Mesothelial cell of epicardium (in vitro differentiated cells): ENCODE measurements around the gene BBS4. TPM values are rescaled to one million over a fixed set of nuclear protein-coding genes. Genes with fewer than 3 reads are reported as not detected.
"Not testable (repeated sequence)": the region's sequence is repeated elsewhere in the genome, so short reads cannot be mapped to it uniquely, and the experiment has no call there.

Experiments
- DNase-seq, 2 experiments: peaks; one replicate each; pipeline ENCODE4 v3.0.0; 2021; ENCODE audit warnings: low spot score in 2 of 2; ENCODE audit not compliant: unreplicated experiment in 2 of 2
- H3K27ac Mint-ChIP-seq: 2 replicates; pipeline ENCODE4 v1.8.0; 2021; ENCODE audit warnings: mixed read lengths
- H3K27me3 Mint-ChIP-seq: 2 replicates; pipeline ENCODE4 v1.8.0; 2021; ENCODE audit warnings: low read depth, mixed read lengths
- H3K36me3 Mint-ChIP-seq: 2 replicates; pipeline ENCODE4 v1.8.0; 2021; ENCODE audit warnings: mixed read lengths
- H3K4me1 Mint-ChIP-seq: 2 replicates; pipeline ENCODE4 v1.8.0; 2021; ENCODE audit warnings: mixed read lengths
- H3K4me3 Mint-ChIP-seq: 2 replicates; pipeline ENCODE4 v1.8.0; 2021; ENCODE audit warnings: mild to moderate bottlenecking, moderate library complexity, mixed read lengths
- H3K9me3 Mint-ChIP-seq: 2 replicates; pipeline ENCODE4 v1.8.0; 2021; ENCODE audit warnings: mixed read lengths
- total RNA-seq: library from RNA; stranded (reverse); gene quantifications from 3 replicates; pipeline ENCODE4 v1.2.1, GENCODE V29; 2021
- TF ChIP-seq, protein P1 (sequence below): fragments of 200-600 bp; sonication (generic); IDR thresholded peaks from one replicate; pipeline ENCODE4 v1.5.0; 2021; ENCODE audit warnings: antibody characterized with exemption; ENCODE audit not compliant: unreplicated experiment

The BBS4 gene
- total RNA-seq, 1 donor from 2014 or later: 33.5 TPM

- not testable (repeated sequence) for H3K9me3 Mint-ChIP-seq, H3K36me3 Mint-ChIP-seq, H3K4me1 Mint-ChIP-seq
- peak; percentile 36 to 76 for DNase-seq
- peak overlapping the region; percentile 78 for H3K4me3 Mint-ChIP-seq
- peak overlapping the region; percentile 72 for H3K27ac Mint-ChIP-seq
- H3K27me3 Mint-ChIP-seq: peaks cover 14% of the 10 kb centered on the region
- TF ChIP-seq, protein P1, sequence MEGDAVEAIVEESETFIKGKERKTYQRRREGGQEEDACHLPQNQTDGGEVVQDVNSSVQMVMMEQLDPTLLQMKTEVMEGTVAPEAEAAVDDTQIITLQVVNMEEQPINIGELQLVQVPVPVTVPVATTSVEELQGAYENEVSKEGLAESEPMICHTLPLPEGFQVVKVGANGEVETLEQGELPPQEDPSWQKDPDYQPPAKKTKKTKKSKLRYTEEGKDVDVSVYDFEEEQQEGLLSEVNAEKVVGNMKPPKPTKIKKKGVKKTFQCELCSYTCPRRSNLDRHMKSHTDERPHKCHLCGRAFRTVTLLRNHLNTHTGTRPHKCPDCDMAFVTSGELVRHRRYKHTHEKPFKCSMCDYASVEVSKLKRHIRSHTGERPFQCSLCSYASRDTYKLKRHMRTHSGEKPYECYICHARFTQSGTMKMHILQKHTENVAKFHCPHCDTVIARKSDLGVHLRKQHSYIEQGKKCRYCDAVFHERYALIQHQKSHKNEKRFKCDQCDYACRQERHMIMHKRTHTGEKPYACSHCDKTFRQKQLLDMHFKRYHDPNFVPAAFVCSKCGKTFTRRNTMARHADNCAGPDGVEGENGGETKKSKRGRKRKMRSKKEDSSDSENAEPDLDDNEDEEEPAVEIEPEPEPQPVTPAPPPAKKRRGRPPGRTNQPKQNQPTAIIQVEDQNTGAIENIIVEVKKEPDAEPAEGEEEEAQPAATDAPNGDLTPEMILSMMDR: peak; percentile 84
These were observed 15.2 kb upstream of the BBS4 start for GRCh38 chr15:72670656-72671352.

GRCh38 chr15:72671525-72671924, 14.5 kb upstream of the BBS4 start:
- H3K36me3 Mint-ChIP-seq: no peaks in the 10 kb centered on the region
- TF ChIP-seq, protein P1: no peak
- H3K9me3 Mint-ChIP-seq: no peaks in the 10 kb centered on the region
- H3K4me3 Mint-ChIP-seq: no peak overlapping the region
- DNase-seq: no peak
- H3K4me1 Mint-ChIP-seq: peaks cover 3% of the 10 kb centered on the region
- H3K27ac Mint-ChIP-seq: no peak overlapping the region
- peaks cover 18% of the 10 kb centered on the region for H3K27me3 Mint-ChIP-seq

- no peak overlapping the region for H3K27ac Mint-ChIP-seq
- no peak overlapping the region for H3K4me3 Mint-ChIP-seq
- H3K4me1 Mint-ChIP-seq: no peaks in the 10 kb centered on the region
- H3K36me3 Mint-ChIP-seq: no peaks in the 10 kb centered on the region
- TF ChIP-seq, protein P1: no peak
- peaks cover 56% of the 10 kb centered on the region for H3K27me3 Mint-ChIP-seq
- no peak for DNase-seq
- H3K9me3 Mint-ChIP-seq: no peaks in the 10 kb centered on the region
These were observed 9.2 kb upstream of the BBS4 start for GRCh38 chr15:72676838-72677237.

- TF ChIP-seq, protein P1: no peak
- H3K9me3 Mint-ChIP-seq: no peaks in the 10 kb centered on the region
- no peak for DNase-seq
- H3K36me3 Mint-ChIP-seq: no peaks in the 10 kb centered on the region
- peaks cover 48% of the 10 kb centered on the region for H3K27me3 Mint-ChIP-seq
- peaks cover 8% of the 10 kb centered on the region for H3K4me1 Mint-ChIP-seq
- no peak overlapping the region for H3K27ac Mint-ChIP-seq
- H3K4me3 Mint-ChIP-seq: no peak overlapping the region
These were observed 5.1 kb upstream of the BBS4 start for GRCh38 chr15:72680931-72681330.

DNA sequence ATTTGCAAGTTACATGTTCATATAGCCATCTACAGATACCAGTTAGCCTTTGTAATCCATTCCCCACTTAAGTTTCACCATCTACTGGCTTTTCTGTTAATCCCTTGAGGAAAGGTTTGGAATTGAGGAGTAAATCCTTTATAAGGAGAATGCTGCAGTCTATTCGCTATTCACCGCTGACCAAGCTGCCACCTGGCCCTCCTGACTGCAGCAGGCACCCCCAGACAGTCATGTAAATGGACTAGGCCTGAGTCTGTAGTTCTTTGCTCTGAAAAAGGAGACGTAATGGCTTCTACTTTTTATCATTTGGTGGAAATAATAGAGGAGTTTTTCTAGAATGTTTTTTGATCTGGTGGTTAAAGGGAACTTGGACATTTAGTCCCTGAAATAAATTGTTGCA, 3.2 kb upstream of the BBS4 start:
- H3K4me1 Mint-ChIP-seq: peaks cover 10% of the 10 kb centered on the region
- H3K9me3 Mint-ChIP-seq: no peaks in the 10 kb centered on the region
- no peak for DNase-seq
- TF ChIP-seq, protein P1: no peak
- H3K27me3 Mint-ChIP-seq: peaks cover 35% of the 10 kb centered on the region
- H3K36me3 Mint-ChIP-seq: no peaks in the 10 kb centered on the region
- H3K4me3 Mint-ChIP-seq: no peak overlapping the region
- H3K27ac Mint-ChIP-seq: no peak overlapping the region
